ENCODE results near the gene POU5F2.

POU5F2 gene

GRCh38 chr5:93741136-93741811 lies at the start of gene POU5F2:
Gene POU5F2 (minus strand): TSS chr5:93741600. CDS start chr5:93741563, 37 bp downstream.
- DNase-seq = no peak

GRCh38 chr5:93790401-93790800 lies 49.0 kb upstream of the POU5F2 start:
- DNase-seq = no peak

- DNase-seq = no peak
These were observed 48.0 kb upstream of the POU5F2 start for GRCh38 chr5:93789173-93790067.

GRCh38 chr5:93787598-93787997 lies 46.2 kb upstream of the POU5F2 start:
- no peak for DNase-seq

GRCh38 chr5:93785475-93785874 lies 44.1 kb upstream of the POU5F2 start:
- DNase-seq = no peak

GRCh38 chr5:93782978-93783377 lies 41.6 kb upstream of the POU5F2 start:
- DNase-seq = no peak

- no peak for DNase-seq
These were observed 36.2 kb upstream of the POU5F2 start for GRCh38 chr5:93777620-93778019.

GRCh38 chr5:93756372-93756771 lies 15.0 kb upstream of the POU5F2 start:
- no peak for DNase-seq

- DNase-seq = no peak
These were observed 14.3 kb upstream of the POU5F2 start for GRCh38 chr5:93755716-93756115.

- DNase-seq = no peak
These were observed 7.5 kb upstream of the POU5F2 start for GRCh38 chr5:93748875-93749397.

GRCh38 chr5:93746406-93747056 lies 5.1 kb upstream of the POU5F2 start:
- no peak for DNase-seq

GRCh38 chr5:93736284-93736683 lies 5.1 kb downstream of the POU5F2 start:
- no peak for DNase-seq

- no peak for DNase-seq
These were observed 6.0 kb downstream of the POU5F2 start for GRCh38 chr5:93735378-93735777.

GRCh38 chr5:93731987-93732386 lies 9.4 kb downstream of the POU5F2 start:
- DNase-seq = no peak

GRCh38 chr5:93726595-93726994 lies 14.8 kb downstream of the POU5F2 start:
- DNase-seq = peak; percentile 4

- DNase-seq = no peak
These were observed 16.6 kb downstream of the POU5F2 start for GRCh38 chr5:93724791-93725190.

- no peak for DNase-seq
These were observed 17.7 kb downstream of the POU5F2 start for GRCh38 chr5:93723681-93724080.

- DNase-seq = no peak
These were observed 18.4 kb downstream of the POU5F2 start for GRCh38 chr5:93723005-93723404.

- no peak for DNase-seq
These were observed 18.8 kb downstream of the POU5F2 start for GRCh38 chr5:93722588-93722987.

GRCh38 chr5:93721511-93721910 lies 19.9 kb downstream of the POU5F2 start:
- DNase-seq = no peak

- no peak for DNase-seq
These were observed 20.3 kb downstream of the POU5F2 start for GRCh38 chr5:93721071-93721470.

- no peak for DNase-seq
These were observed 24.2 kb downstream of the POU5F2 start for GRCh38 chr5:93717162-93717561.

- DNase-seq = no peak
These were observed 24.9 kb downstream of the POU5F2 start for GRCh38 chr5:93716453-93716852.

All from NCI-H526 treated with DMSO at 0.1 percent for 48 hours (cell line).